AG04450 (cell line): ENCODE measurements around the gene FAM193B. TPM values are rescaled to one million over a fixed set of nuclear protein-coding genes. Genes with fewer than 3 reads are reported as not detected.

Experiments used
- CTCF ChIA-PET: fragments of 300-600, 350-600 bp; formaldehyde crosslinking; extraction: SDS; loops from one replicate; lab custom pipeline; 2022; ENCODE audit warnings: antibody characterized with exemption, inconsistent platforms; lab: Charles Lee
- POLR2A ChIA-PET: fragments of 350-600 bp; formaldehyde crosslinking; extraction: SDS; loops from one replicate; lab custom pipeline; 2021; ENCODE audit warnings: antibody characterized with exemption, inconsistent platforms; lab: Yijun Ruan, JAX
- DNase-seq: peaks from one replicate; pipeline ENCODE4 v3.0.0-alpha.2; 2011; ENCODE audit warnings: low read depth, low spot score
- H3K27ac ChIP-seq: one replicate; pipeline ENCODE4 v1.5.1; 2012; ENCODE audit warnings: low read depth, low read length, control low read depth
- H3K27me3 ChIP-seq: one replicate; pipeline ENCODE4 v1.6.0; 2012; ENCODE audit warnings: low read length; ENCODE audit not compliant: control insufficient read depth, insufficient read depth
- H3K4me3 ChIP-seq: 2 replicates; pipeline ENCODE4 v1.5.1; 2011; ENCODE audit warnings: mild to moderate bottlenecking, low read depth, low read length, control low read depth
- H3K9me3 ChIP-seq: 2 replicates; pipeline ENCODE4 v1.5.1; 2012; ENCODE audit warnings: low read length; ENCODE audit not compliant: control insufficient read depth, insufficient read depth
- polyA plus RNA-seq: library from polyadenylated mRNA; depleted of rRNA; stranded (reverse); fragments of >200 nt; gene quantifications from 2 replicates; pipeline ENCODE4 v1.2.3, GENCODE V29; 2011
- TF ChIP-seq, protein P1 (sequence below): IDR thresholded peaks from 2 replicates; pipeline ENCODE4 v1.5.1; 2011; ENCODE audit warnings: low read depth, low read length, control low read depth, inconsistent platforms

FAM193B gene
- polyA plus RNA-seq, 1 experiment: 30.1 TPM

DNA sequence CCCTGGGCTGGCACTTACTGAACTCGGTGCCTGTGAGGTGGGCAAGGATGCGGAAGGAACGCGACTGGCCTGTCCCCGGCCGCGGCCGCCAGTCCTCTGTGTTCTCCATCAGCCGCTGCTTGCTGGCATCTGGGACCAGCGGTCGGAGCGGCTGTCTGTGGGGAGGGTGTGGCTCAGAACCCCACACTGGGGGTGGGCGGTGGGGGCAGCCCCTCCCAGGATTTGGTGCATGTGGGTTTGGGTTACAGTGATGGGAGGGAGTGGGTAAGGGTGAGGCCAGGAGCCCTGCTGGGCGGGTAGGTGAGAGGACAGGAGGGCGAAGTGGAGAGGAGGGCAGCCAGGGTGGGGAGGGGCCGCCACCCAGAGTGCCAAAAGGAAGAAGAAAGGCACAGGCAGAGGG is 63.4 kb downstream of the FAM193B start:
- ChIA-PET CTCF (no interaction called here), POLR2A (interaction anchor here (12.1 kb wide), 1 partner anchor 14 kb away, joined by 230 read pairs; the partner anchor contains the start of gene DBN1)
- no peaks in the 10 kb centered on the region; the same call in 1 of the 2 replicates for H3K9me3 ChIP-seq
- peak overlapping the region; percentile 11 for H3K27ac ChIP-seq
- no peak overlapping the region for H3K4me3 ChIP-seq
- TF ChIP-seq, protein P1, sequence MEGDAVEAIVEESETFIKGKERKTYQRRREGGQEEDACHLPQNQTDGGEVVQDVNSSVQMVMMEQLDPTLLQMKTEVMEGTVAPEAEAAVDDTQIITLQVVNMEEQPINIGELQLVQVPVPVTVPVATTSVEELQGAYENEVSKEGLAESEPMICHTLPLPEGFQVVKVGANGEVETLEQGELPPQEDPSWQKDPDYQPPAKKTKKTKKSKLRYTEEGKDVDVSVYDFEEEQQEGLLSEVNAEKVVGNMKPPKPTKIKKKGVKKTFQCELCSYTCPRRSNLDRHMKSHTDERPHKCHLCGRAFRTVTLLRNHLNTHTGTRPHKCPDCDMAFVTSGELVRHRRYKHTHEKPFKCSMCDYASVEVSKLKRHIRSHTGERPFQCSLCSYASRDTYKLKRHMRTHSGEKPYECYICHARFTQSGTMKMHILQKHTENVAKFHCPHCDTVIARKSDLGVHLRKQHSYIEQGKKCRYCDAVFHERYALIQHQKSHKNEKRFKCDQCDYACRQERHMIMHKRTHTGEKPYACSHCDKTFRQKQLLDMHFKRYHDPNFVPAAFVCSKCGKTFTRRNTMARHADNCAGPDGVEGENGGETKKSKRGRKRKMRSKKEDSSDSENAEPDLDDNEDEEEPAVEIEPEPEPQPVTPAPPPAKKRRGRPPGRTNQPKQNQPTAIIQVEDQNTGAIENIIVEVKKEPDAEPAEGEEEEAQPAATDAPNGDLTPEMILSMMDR: no peak
- DNase-seq: no peak
- H3K27me3 ChIP-seq: no peaks in the 10 kb centered on the region

DNA sequence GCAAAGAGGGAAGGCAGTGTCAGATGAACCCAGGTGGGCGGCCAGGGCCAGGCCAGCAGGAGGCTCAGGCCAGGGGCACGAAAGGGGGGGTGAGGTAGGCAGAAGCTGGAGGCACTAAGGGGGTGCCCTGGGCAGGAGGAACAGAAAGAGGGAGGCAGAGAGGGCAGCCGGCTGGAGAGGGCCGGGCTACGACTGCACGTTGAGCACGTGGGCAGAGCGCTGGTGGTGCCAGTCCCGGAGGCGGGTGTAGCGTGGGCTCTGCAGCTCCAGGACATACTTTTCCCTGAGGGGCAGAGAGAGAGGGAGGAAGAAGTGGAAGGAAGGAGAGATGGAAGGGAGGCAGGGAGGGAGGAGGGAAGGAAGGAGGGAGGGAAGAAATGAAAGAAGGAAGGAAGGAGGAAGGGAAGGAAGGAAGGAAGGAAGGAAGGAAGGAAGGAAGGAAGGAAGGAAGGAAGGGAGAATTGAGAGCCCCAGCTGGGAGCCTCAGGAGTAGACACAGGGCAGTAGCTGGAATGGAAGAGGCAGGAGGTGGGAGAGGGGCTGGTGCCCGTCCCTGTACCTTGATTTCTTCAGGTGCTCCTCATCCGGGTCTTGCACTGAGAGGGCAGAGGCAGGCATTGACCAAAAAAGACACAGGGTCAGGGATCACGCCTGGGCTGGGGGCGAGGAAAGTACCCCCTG is 63.9 kb downstream of the FAM193B start:
- ChIA-PET POLR2A (interaction anchor here (0.6 to 12.1 kb wide), 3 partner anchors 5 to 40 kb away, joined by 3 to 230 read pairs (median 42); partner anchors contain the start of genes DBN1 and PDLIM7), CTCF (interaction anchor here (0.6 to 1.0 kb wide), 2 partner anchors 11 to 311 kb away, joined by 3 read pairs; no protein-coding TSS in a partner anchor)
- Histone ChIP-seq H3K4me3 (no peak overlapping the region), H3K9me3 (no peaks in the 10 kb centered on the region; the same call in 1 of the 2 replicates), H3K27ac (no peak overlapping the region), H3K27me3 (no peaks in the 10 kb centered on the region)
- no peak for DNase-seq
- TF ChIP-seq, protein P1: no peak

DNA sequence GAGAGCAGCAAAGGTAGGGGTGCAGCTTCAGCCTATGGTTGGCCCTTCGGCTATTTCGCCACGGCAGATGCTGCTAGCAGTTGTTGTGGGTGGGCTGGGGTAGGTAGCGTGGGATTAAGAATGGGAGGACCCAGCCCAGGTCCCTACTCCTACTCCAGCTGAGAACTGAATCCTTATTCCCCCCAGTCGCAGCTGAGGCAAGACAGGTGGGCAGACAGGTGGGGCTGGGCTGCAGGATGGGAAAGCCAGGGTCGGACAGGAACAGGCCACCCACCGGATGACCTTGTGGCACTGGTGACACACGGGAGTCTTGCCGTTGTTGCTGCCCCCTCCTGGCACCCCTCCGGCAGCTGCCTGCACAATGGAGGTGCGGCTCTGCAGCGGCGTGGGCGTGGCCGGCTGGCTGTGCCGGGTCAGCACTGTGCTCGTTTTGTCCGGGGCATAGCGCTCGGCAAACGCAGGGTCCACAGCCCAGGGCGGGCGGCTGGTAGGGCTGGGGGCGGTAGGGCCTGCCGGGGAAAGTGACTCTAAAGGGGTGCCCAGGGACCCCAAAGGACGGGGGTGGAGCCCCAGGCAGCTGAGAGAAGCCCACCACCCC is 65.1 kb downstream of the FAM193B start:
- DNase-seq: no peak
- CTCF ChIA-PET: interaction anchor here (0.6 to 2.1 kb wide), 2 partner anchors 12 to 35 kb away, joined by 3 to 9 read pairs; no protein-coding TSS in a partner anchor
- TF ChIP-seq, protein P1: no peak
- POLR2A ChIA-PET: interaction anchor here (0.6 to 12.1 kb wide), 3 partner anchors 6 to 177 kb away, joined by 3 to 230 read pairs (median 42); partner anchors contain the start of genes DBN1 and PDLIM7
- Histone ChIP-seq H3K27ac (no peak overlapping the region), H3K4me3 (no peak overlapping the region), H3K9me3 (no peaks in the 10 kb centered on the region; the same call in 1 of the 2 replicates), H3K27me3 (no peaks in the 10 kb centered on the region)

DNA sequence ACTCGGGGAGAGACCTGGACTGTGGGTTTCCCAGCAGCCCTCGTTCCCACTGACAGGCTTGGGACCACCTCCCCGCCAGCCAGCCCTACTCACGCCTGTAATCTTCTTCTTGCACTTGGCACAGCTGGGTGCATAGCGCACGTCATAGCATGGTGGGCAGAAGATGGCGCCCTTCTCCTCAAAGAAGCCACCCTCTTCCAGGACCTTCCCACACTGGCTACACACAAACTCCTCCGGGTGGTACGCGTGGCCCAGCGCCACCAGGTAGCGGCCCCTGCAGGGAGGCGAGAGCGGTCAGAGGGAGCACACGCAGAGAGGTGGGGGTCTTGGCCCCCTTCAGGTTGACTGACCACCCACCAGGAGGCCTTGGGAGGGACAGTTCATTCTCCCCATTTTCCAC is 66.4 kb downstream of the FAM193B start:
- ChIA-PET CTCF (interaction anchor here (2.1 kb wide), 1 partner anchor 13 kb away, joined by 9 read pairs; no protein-coding TSS in a partner anchor), POLR2A (interaction anchor here (6.2 to 12.1 kb wide), 2 partner anchors 8 to 11 kb away, joined by 42 to 230 read pairs; partner anchors contain the start of genes DBN1 and PDLIM7)
- TF ChIP-seq, protein P1: no peak
- H3K9me3 ChIP-seq: no peaks in the 10 kb centered on the region; the same call in 1 of the 2 replicates
- no peak for DNase-seq
- H3K27me3 ChIP-seq: no peaks in the 10 kb centered on the region
- no peak overlapping the region for H3K4me3 ChIP-seq
- no peak overlapping the region for H3K27ac ChIP-seq
